GM18526 (cell line): ENCODE data around the gene FREM3.

ENCODE experiments used
- POLR2A ChIP-seq: IDR thresholded peaks from 3 replicates; pipeline ENCODE4 v1.6.1; 2011; ENCODE audit not compliant: insufficient read length; ENCODE audit errors: extremely low read depth

The FREM3 gene

DNA sequence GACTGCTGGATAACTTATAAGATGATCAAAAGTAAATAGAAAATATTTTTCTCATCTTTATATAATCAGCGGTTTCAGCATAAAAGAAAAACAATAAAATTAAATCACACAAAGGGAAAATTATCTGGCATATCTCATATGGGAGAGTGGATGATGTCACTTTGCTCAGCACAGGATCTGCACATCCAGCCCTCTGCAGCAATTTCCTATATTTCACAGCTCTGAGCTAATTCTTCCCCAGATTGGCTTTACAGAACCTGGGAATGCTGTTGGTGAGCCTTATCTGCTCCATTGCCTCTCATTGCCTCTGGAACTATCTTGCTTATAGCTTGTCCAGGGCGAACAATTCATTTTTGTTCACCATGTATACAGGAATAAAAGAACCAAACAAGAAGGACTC, 21.0 kb downstream of the FREM3 start:
- TF ChIP-seq POLR2A, result no peak

DNA sequence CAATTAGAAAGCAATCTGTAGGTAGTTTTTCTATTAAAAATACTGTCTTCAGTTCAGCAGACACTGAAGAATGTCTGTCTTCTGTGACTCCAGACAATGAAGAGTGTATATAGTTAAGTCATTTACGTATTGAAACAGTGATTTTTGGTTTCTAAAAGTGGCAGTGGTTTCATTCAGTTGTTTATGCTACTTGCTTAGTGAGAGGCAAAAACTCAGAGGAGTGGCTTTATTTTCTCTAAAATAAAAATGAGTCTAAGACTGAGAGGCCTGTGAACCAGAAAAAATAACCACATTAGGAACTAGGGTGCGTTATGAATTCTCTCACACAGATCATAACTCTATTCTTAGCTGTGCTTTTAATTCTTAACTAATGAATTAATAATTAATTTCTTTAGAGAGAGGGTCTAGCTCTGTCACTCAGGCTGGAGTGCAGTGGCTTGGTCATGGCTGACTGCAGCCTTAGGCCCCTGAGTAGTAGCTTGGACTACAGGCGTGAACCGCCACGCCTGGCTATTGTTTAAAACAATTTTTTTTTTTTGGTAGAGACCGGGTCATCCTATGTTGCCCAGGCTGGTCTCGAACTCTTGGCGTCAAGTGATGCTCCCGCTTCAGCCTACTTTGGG, 31.4 kb downstream of the FREM3 start:
- no peak for TF ChIP-seq POLR2A

DNA sequence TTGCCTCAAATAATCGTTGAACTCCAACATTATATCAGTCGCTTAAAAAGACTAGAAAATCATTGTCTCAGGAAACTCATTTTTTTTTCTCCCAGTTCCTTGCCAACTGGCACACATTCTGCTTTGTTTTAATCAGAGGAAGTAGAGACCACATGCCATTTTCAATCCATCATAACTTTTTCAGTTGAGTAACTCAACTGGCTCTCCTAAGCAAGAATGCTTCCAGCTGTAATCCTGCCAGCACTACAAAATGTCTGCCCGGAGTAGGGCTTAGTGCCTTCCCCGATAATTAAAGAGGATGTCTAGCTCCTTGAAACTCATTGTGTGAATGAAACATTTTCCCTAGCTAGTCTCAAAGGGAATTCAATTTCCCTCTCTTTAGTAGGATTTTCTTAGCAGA, 33.0 kb downstream of the FREM3 start:
- no peak for TF ChIP-seq POLR2A

DNA sequence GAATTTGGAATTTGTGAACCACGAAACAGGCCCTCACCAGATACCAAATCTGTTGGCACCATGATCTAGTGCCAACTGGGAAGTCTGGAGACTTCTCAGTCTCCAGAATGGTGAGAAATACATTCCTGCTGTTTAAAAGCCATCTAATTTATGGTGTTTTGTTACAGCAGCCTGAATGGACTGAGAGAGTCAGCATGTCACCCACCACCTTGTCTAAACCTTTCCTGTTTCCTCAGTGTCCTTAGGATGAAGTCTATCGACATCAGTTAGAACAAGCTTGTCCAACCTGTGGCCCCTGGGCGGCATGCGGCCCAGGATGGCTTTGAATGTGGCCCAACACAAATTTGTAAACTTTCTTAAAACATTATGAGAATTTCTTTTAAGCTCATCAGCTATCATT, 42.1 kb downstream of the FREM3 start:
- no peak for TF ChIP-seq POLR2A

DNA sequence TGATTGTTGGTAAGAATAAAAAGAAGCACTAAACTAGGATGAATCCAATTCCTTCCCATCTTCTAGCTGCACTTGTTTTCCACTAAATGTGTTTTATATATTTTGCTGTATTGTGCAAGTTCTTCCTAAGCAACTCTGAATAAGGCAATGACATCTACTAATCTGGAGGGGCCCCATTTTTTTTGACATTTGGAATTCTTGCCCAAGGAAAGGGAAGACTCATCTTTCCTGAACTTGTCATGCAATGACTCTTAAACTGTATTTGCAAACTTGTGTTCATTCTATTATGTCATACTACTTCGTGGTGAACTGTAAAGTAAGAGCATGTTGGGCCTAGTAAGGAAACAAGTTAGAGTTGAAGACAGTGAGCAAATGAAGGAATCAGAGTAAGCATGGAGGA, 45.9 kb downstream of the FREM3 start:
- no peak for TF ChIP-seq POLR2A

DNA sequence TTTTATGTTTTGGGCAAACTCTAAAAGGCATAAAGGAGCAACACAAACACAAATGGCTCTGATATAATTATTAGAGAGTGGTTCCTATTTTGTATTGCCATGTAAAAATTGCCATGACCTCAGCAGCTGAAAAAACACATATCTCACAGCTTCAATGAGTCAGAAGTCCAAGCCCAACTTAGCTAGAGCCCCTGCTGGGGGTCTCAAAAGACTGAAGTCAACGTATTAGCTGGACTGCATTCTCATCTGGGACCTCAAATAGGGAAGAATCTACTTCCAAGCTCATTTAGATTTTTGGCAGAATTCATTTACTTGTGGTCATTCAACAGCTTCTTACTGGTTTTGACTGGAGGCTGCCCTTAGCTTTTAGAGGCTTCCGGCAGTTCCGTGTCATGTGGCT, 47.4 kb downstream of the FREM3 start:
- no peak for TF ChIP-seq POLR2A

DNA sequence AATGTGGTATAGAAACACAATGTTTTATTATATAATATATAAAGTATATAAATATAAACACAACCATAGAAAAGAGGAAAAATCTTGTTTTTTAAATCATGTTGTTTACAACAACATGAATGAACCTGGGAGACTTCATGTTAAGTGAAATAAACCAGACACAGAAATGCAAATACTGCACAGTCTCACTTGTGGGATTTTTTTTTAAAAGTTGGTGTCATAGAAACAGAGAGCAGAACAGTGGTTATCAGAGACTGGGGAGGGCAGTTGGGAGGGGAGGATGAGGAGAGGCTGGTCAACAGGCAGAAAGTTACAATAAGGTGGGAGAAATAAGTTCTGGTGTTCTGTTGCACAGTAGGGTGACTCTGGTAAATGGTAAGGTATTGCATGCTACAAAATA, 57.1 kb downstream of the FREM3 start:
- no peak for TF ChIP-seq POLR2A

DNA sequence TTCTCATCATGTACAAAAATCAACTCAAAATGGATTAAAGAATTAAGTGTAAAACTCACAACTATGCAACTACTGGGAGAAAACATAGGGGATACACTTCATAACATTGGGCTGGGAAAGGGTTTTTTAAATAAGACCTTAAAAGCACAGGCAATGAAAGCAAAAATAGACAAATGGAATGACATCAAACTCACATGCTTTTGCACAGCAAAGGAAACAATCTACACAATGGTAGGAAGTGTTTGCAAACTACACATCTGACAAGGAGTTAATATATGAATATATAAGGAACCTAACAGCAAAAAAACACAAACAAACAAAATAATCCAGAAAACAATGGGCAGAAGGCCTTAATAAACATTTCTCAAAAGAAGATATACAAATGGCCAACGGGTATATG, 57.9 kb downstream of the FREM3 start:
- TF ChIP-seq POLR2A, result no peak

DNA sequence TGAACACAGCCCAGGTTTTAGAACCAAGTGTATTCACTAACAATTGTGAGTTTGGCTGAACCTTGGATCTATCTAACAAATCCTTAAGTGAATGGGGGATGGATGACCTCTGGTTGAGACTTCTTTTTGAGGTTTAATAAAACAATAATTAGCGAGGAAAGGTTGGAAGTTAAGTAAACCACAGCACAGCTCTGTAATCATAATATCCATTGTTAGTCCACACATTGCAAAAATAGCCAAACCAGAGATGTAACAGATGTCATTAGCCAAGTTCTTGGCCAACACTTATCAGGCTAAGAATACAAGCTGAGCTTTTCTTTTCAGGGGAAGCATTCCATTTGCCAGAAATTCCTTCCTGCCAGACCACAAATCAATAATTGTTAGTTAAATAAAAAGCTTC, 59.1 kb downstream of the FREM3 start:
- no peak for TF ChIP-seq POLR2A

DNA sequence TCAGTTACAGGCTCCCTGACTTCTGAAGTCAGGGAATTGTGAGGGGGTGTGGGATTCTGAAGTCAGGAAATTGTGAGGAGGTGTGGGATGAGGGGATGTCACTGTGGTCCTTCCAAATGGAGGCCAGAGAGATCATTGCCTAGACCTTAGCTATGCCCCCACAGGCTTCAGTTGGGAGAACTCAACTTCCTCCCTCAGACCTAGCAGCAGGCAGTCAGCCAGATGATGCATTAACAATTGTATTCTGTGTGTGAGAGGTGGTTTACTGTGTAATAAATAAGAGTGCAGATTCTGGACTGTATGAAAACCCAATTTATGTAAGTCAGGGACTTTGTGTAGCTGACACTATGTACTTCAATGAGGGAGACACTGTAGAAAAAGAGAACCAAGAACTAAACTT, 65.7 kb downstream of the FREM3 start:
- TF ChIP-seq POLR2A, result no peak

DNA sequence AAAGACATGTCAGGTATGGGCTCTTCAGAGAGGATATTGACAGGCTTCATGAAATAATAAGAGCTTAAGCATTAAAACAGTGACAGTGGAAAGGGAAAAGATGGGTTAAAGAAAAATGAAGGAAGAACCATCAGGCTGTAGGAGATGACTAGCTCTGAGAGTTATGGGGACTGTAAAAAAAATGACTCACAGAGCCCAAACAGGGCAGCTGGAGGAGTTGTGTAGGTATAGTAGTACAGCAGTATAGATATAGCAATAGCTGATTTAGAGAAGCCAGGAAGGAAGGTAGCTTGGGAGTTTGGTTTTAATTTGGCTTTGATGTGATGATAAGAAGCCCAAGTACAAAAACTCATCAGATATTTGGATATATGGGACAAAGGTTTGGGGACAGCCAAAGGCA, 66.6 kb downstream of the FREM3 start:
- no peak for TF ChIP-seq POLR2A

DNA sequence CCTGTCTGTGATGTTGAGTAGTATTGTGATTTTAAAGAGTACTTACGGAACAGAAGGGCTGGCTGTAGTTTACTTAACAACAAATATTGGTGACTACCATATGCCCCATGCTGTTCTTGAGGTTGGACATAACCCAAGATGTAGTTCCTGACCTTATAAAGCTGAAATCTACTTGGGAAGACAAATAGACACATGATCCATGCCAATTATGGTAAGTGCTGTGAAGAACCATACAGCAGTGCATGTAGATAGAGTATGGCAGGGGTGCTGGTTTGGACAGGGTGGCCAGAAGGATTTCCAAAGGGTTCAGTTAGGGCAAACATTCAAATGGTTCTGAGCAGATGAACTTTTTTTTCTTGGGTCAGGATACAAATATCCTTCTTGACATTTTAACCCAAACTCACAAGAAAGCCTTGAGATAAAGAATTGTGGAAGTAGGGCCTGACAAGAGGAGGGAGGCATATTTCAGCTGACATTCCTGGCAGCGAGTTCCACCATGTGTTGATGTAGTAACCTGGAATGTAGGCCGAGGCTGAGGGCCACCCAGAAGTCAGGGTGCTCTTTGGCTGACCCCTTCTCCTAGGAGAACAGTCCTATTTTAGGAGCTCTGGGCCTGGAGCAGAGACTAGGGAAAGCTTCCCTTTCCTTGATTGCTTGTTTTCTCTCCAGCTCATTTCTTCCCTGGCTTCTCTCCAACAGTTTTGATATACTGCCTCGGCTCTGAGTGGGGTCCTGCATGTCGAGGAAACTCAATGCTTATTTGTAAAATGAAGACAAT, 74.2 kb downstream of the FREM3 start:
- no peak for TF ChIP-seq POLR2A

DNA sequence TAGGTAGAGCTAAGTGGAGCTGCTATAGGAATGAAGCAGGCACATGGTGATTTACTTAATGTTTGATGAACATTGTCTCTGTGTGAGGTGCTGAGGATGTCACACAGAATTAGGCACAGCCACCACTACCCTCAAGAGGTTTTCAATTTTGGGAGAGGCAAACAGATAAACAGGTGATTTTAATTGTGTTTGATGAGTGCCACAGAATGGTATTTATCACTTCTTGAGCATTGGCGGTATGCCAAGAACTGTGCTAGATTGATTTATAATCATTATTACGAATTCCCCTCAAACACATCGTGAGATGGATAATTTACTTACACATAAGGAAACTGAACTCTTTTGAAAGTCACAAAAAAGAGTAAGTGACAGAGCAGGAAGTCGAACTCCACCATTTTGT, 74.8 kb downstream of the FREM3 start:
- no peak for TF ChIP-seq POLR2A

DNA sequence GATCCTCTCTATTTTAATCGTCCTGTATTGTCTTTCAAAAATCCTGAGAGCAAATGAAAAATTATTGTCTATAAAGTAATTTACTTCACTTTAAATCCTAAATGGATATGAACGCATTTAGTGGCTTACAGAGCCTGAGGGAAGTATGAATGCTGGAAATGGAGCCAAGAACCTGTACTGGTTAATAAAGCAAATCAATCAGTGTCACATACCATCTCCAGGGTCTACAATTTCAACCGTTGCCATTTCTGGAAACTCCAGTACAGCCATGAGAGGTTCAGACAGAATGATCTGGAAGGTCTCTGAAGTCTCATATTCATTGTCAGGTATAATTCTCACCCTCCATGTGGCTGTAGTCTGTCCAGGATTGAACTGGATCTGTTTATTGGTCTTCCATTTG, 76.6 kb downstream of the FREM3 start:
- no peak for TF ChIP-seq POLR2A

DNA sequence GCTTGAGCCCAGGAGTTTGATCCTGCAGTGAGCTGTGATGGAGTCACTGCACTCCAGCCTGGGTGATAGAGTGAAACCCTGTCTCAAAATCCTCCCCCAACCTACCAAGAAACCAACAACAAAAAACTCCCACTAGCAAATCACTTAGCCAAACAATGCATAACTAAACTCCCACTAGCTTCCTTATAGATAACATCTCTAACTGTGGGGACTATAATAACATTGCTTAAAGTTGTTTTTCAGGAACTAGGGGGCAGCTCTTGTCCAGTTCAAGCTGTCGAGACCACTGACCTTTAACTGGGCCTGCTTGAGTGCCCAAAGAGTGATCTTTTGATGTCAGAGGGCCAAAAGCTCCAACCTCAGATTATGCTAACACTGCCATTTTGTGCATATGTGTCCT, 81.7 kb downstream of the FREM3 start:
- no peak for TF ChIP-seq POLR2A

DNA sequence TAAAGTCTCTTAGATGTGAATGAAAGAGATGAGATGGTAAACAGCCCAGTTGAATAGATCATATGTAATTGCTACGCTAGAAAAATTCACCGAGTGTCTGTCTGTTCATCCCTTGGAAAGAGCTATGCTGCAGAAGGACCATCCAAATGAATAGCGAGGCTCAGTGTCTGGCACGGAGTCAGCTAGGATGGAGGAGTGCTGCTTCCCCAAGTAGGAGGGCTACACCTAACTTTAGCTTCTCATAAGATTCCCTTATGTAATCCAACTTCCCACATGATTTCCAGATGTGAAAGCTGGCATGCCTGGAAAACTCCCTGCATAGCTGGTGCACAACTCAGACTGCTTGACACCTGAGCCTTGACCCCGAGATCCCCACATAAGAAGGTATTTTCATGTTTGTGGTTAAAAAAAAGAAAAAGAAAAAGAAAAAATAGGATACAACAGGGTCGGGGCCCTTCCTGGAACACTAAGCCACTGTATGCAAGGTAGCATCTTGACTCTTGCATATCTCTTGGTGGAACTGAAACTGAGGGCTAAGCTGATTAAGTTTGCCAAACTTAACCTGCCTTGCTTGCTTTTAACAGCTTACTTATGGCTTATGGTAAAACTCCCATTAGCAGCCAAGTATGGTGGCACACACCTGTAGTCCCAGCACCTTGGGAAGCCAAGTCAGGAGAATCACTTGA, 82.3 kb downstream of the FREM3 start:
- TF ChIP-seq POLR2A, result no peak
